WTC11 (cell line): ENCODE results near the gene EDC4. TPM values are rescaled to one million over a fixed set of nuclear protein-coding genes. Genes with fewer than 3 reads are reported as not detected.

ENCODE experiments used
- AFF4 ChIP-seq: sonication (generic); formaldehyde crosslinking; IDR thresholded peaks from 2 replicates; pipeline ENCODE4 v1.8.1; 2023; ENCODE audit warnings: mild to moderate bottlenecking, missing genetic modification reagents, borderline replicate concordance
- CTCF ChIP-seq: fragments of 200-600 bp; IDR thresholded peaks from 2 replicates; pipeline ENCODE4 v1.8.0; 2022; ENCODE audit warnings: antibody characterized with exemption
- E2F1 ChIP-seq: sonication (generic); formaldehyde crosslinking; IDR thresholded peaks from 2 replicates; pipeline ENCODE4 v1.8.0; 2022; ENCODE audit warnings: mild to moderate bottlenecking, missing genetic modification reagents
- ETV6 ChIP-seq: sonication (generic); formaldehyde crosslinking; IDR thresholded peaks from 2 replicates; pipeline ENCODE4 v1.8.1; 2022; ENCODE audit warnings: mild to moderate bottlenecking, missing genetic modification reagents
- FOXP1 ChIP-seq: sonication (generic); formaldehyde crosslinking; IDR thresholded peaks from 2 replicates; pipeline ENCODE4 v1.8.0; 2022; ENCODE audit warnings: missing genetic modification reagents, mild to moderate bottlenecking, moderate library complexity, borderline replicate concordance
- HMGXB4 ChIP-seq: sonication (generic); formaldehyde crosslinking; IDR thresholded peaks from 2 replicates; pipeline ENCODE4 v1.8.1; 2023; ENCODE audit warnings: mild to moderate bottlenecking, moderate library complexity, missing genetic modification reagents
- JUN ChIP-seq: sonication (generic); formaldehyde crosslinking; IDR thresholded peaks from 2 replicates; pipeline ENCODE4 v1.8.0; 2023; ENCODE audit warnings: mild to moderate bottlenecking, missing genetic modification reagents
- KAT7 ChIP-seq: sonication (generic); formaldehyde crosslinking; IDR thresholded peaks from 2 replicates; pipeline ENCODE4 v1.8.1; 2023; ENCODE audit warnings: missing genetic modification reagents, mild to moderate bottlenecking, borderline replicate concordance
- NFE2L1 ChIP-seq: sonication (generic); formaldehyde crosslinking; IDR thresholded peaks from 2 replicates; pipeline ENCODE4 v1.8.1; 2023; ENCODE audit warnings: missing genetic modification reagents
- NR1H2 ChIP-seq: sonication (generic); formaldehyde crosslinking; IDR thresholded peaks from 2 replicates; pipeline ENCODE4 v1.9.0; 2021; ENCODE audit warnings: mild to moderate bottlenecking, moderate library complexity, missing genetic modification reagents
- NR3C1 ChIP-seq: sonication (generic); formaldehyde crosslinking; conservative IDR thresholded peaks from 2 replicates; pipeline ENCODE4 v1.8.1; 2023; ENCODE audit warnings: low read depth, mild to moderate bottlenecking, missing genetic modification reagents
- RORB ChIP-seq: fragments of 250-450 bp; sonication (Bioruptor Pico); IDR thresholded peaks from 2 replicates; pipeline ENCODE4 v1.9.0; 2021; ENCODE audit warnings: mild to moderate bottlenecking
- SMAD4 ChIP-seq: sonication (generic); formaldehyde crosslinking; IDR thresholded peaks from 2 replicates; pipeline ENCODE4 v1.8.0; 2022; ENCODE audit warnings: mild to moderate bottlenecking, missing genetic modification reagents
- SOX15 ChIP-seq: fragments of 250-450 bp; sonication (Bioruptor Pico); IDR thresholded peaks from 2 replicates; pipeline ENCODE4 v1.9.0; 2021; ENCODE audit warnings: mild to moderate bottlenecking
- TCF7 ChIP-seq: sonication (generic); formaldehyde crosslinking; IDR thresholded peaks from 2 replicates; pipeline ENCODE4 v1.8.0; 2022; ENCODE audit warnings: mild to moderate bottlenecking, low read depth, missing genetic modification reagents, moderate library complexity
- TEAD1 ChIP-seq: sonication (generic); formaldehyde crosslinking; IDR thresholded peaks from 2 replicates; pipeline ENCODE4 v1.8.0; 2022; ENCODE audit warnings: mild to moderate bottlenecking, missing genetic modification reagents
- TP53 ChIP-seq: sonication (generic); formaldehyde crosslinking; IDR thresholded peaks from 2 replicates; pipeline ENCODE4 v1.8.1; 2023; ENCODE audit warnings: mild to moderate bottlenecking, missing genetic modification reagents
- USF2 ChIP-seq: sonication (generic); formaldehyde crosslinking; IDR thresholded peaks from 2 replicates; pipeline ENCODE4 v1.8.1; 2023; ENCODE audit warnings: mild to moderate bottlenecking, missing genetic modification reagents, moderate library complexity
- ZNF219 ChIP-seq: sonication (generic); formaldehyde crosslinking; IDR thresholded peaks from 2 replicates; pipeline ENCODE4 v1.8.0; 2023; ENCODE audit warnings: missing genetic modification reagents, mild to moderate bottlenecking, borderline replicate concordance
- ZNF232 ChIP-seq: sonication (generic); formaldehyde crosslinking; IDR thresholded peaks from 2 replicates; pipeline ENCODE4 v1.8.0; 2022; ENCODE audit warnings: mild to moderate bottlenecking, missing genetic modification reagents
- ZNF263 ChIP-seq: sonication (generic); formaldehyde crosslinking; IDR thresholded peaks from 2 replicates; pipeline ENCODE4 v1.8.1; 2022; ENCODE audit warnings: low read depth, mild to moderate bottlenecking, moderate library complexity, missing genetic modification reagents
- ZNF425 ChIP-seq: fragments of 250-450 bp; sonication (Bioruptor Pico); conservative IDR thresholded peaks from 2 replicates; pipeline ENCODE4 v1.9.0; 2021; ENCODE audit warnings: mild to moderate bottlenecking
- ZNF532 ChIP-seq: fragments of 250-450 bp; sonication (Bioruptor Pico); IDR thresholded peaks from 2 replicates; pipeline ENCODE4 v1.9.0; 2021; ENCODE audit warnings: mild to moderate bottlenecking, borderline replicate concordance
- total RNA-seq: library from RNA; stranded (reverse); gene quantifications from 3 replicates; pipeline ENCODE4 v1.2.3, GENCODE V29; 2021

EDC4 gene
- total RNA-seq, 1 experiment from 2014 or later: 83.7 TPM

- TF ChIP-seq ZNF425 (CRISPR knock-in tag) (no peak), RORB (CRISPR knock-in tag) (no peak), TCF7 (peak; percentile 70; the same call in 1 of the 2 replicates), JUN (peak; percentile 79; the same call in 1 of the 2 replicates), ZNF532 (no peak), FOXP1 (CRISPR knock-in tag) (peak; percentile 76), ETV6 (CRISPR knock-in tag) (peak; percentile 85), HMGXB4 (CRISPR knock-in tag) (peak; percentile 60; the same call in 1 of the 2 replicates), SOX15 (CRISPR knock-in tag) (no peak), TP53 (CRISPR knock-in tag) (no peak), ZNF232 (CRISPR knock-in tag) (no peak), NR3C1 (no peak), E2F1 (CRISPR knock-in tag) (no peak), NR1H2 (CRISPR knock-in tag) (no peak), TEAD1 (CRISPR knock-in tag) (no peak), KAT7 (CRISPR knock-in tag) (0 out of 2 replicates have a peak, but pooled peaks have one; percentile 62), SMAD4 (CRISPR knock-in tag) (no peak), ZNF219 (CRISPR knock-in tag) (0 out of 2 replicates have a peak, but pooled peaks have one; percentile 43), ZNF263 (CRISPR knock-in tag) (no peak), CTCF (no peak), USF2 (CRISPR knock-in tag) (no peak), NFE2L1 (CRISPR knock-in tag) (no peak), AFF4 (CRISPR knock-in tag) (no peak)
Observed at GRCh38 chr16:67842509-67843342, 30.1 kb upstream of the EDC4 start (continued).
